Measurements from ENCODE around the gene PARP11.

Gene PARP11

GRCh38 chr12:3775385-3776035 lies 97.7 kb downstream of the PARP11 start:
- DNase-seq (ENCODE audit: low read depth in 2 of 3, low spot score in 1 of 3) = no peak

- DNase-seq (ENCODE audit: low read depth in 2 of 3, low spot score in 1 of 3) = no peak
Measured at GRCh38 chr12:3772380-3772779, 100.8 kb downstream of the PARP11 start.

GRCh38 chr12:3771853-3772252 lies 101.3 kb downstream of the PARP11 start:
- DNase-seq (ENCODE audit: low read depth in 2 of 3, low spot score in 1 of 3) = no peak

GRCh38 chr12:3770891-3771290 lies 102.3 kb downstream of the PARP11 start:
- no peak for DNase-seq (ENCODE audit: low read depth in 2 of 3, low spot score in 1 of 3)

GRCh38 chr12:3768911-3769447 lies 104.2 kb downstream of the PARP11 start:
- DNase-seq (ENCODE audit: low read depth in 2 of 3, low spot score in 1 of 3) = no peak

GRCh38 chr12:3761116-3761735 lies 112.0 kb downstream of the PARP11 start:
- DNase-seq (ENCODE audit: low read depth in 2 of 3, low spot score in 1 of 3) = no peak

GRCh38 chr12:3759878-3760277 lies 113.3 kb downstream of the PARP11 start:
- no peak for DNase-seq (ENCODE audit: low read depth in 2 of 3, low spot score in 1 of 3)
